HepG2 (cell line): ENCODE data around the gene PRKAR1A. TPM values are rescaled to one million over a fixed set of nuclear protein-coding genes. Genes with fewer than 3 reads are reported as not detected.

Experiments
- CAMTA2 ChIP-seq: sonication (generic); formaldehyde crosslinking; IDR thresholded peaks from 2 replicates; pipeline ENCODE4 v1.4.0; 2020; ENCODE audit warnings: mild to moderate bottlenecking, missing genetic modification reagents, borderline replicate concordance
- CCAR2 ChIP-seq: fragments of 200-400 bp; formaldehyde crosslinking; optimal IDR thresholded peaks from 2 replicates; pipeline ENCODE3; 2018; ENCODE audit warnings: low read depth, mild to moderate bottlenecking, low read length, moderate library complexity
- HOXD1 ChIP-seq: sonication (generic); formaldehyde crosslinking; IDR thresholded peaks from 2 replicates; pipeline ENCODE4 v1.5.0; 2020; ENCODE audit warnings: missing genetic modification reagents
- RCOR2 ChIP-seq: IDR thresholded peaks from 2 replicates; pipeline ENCODE4 v1.6.1; 2016; ENCODE audit warnings: missing biosample characterization, missing genetic modification reagents
- STAG1 ChIP-seq: sonication (generic); formaldehyde crosslinking; IDR thresholded peaks from 2 replicates; pipeline ENCODE4 v1.4.0; 2020; ENCODE audit warnings: missing genetic modification reagents
- TAF1 ChIP-seq: sonication (generic); formaldehyde crosslinking; IDR thresholded peaks from 2 replicates; pipeline ENCODE4 v1.4.0; 2020; ENCODE audit warnings: missing genetic modification reagents
- TOPORS ChIP-seq: sonication (generic); formaldehyde crosslinking; IDR thresholded peaks from 2 replicates; pipeline ENCODE4 v1.8.0; 2023; ENCODE audit warnings: mild to moderate bottlenecking, missing genetic modification reagents
- YEATS2 ChIP-seq: sonication (generic); formaldehyde crosslinking; IDR thresholded peaks from 2 replicates; pipeline ENCODE4 v1.4.0; 2020; ENCODE audit warnings: missing genetic modification reagents, borderline replicate concordance
- ZNF558 ChIP-seq: sonication (generic); formaldehyde crosslinking; IDR thresholded peaks from 2 replicates; pipeline ENCODE4 v1.9.0; 2022; ENCODE audit warnings: mild to moderate bottlenecking, missing genetic modification reagents, borderline replicate concordance
- ZNF569 ChIP-seq: sonication (generic); formaldehyde crosslinking; IDR thresholded peaks from 2 replicates; pipeline ENCODE4 v1.5.0; 2020; ENCODE audit warnings: mild to moderate bottlenecking, missing genetic modification reagents, moderate library complexity, borderline replicate concordance
- ZNF788 ChIP-seq: sonication (generic); formaldehyde crosslinking; IDR thresholded peaks from 2 replicates; pipeline ENCODE4 v1.5.0; 2020; ENCODE audit warnings: mild to moderate bottlenecking, missing genetic modification reagents, borderline replicate concordance
- ZNF792 ChIP-seq: IDR thresholded peaks from 2 replicates; pipeline ENCODE4 v1.6.1; 2016
- polyA plus RNA-seq, 8 experiments: library from polyadenylated mRNA; depleted of rRNA in 3 of 8; stranded (reverse) in 7 of 8; unstranded in 1 of 8; fragments of >200 nt; fragmentation: Illumina TruSeq in 4 of 8; extraction: Trizol in 4 of 8; gene quantifications; 2 replicates each; pipeline versions ENCODE4 v1.2.1 to v1.2.3, GENCODE V29; 2011 to 2016; ENCODE audit warnings: low read depth in 4 of 8, missing spikeins in 1 of 8, mixed read lengths in 1 of 8; ENCODE audit not compliant: insufficient read depth in 1 of 8
- total RNA-seq, 5 experiments: library from RNA; depleted of rRNA; stranded (reverse); fragments of >200 nt; fragmentation: Illumina TruSeq; extraction: Trizol; gene quantifications; 2 replicates each; pipeline ENCODE4 v1.2.3, GENCODE V29; 2016; ENCODE audit warnings: low read depth in 1 of 5
- TF ChIP-seq, protein P1 (sequence below): sonication (generic); formaldehyde crosslinking; IDR thresholded peaks from 2 replicates; pipeline ENCODE4 v1.5.0; 2020; ENCODE audit warnings: missing genetic modification reagents
- TF ChIP-seq, protein P2 (sequence below): sonication (generic); formaldehyde crosslinking; IDR thresholded peaks from 2 replicates; pipeline ENCODE4 v1.4.0; 2020; ENCODE audit warnings: mild to moderate bottlenecking, missing genetic modification reagents, borderline replicate concordance
- TF ChIP-seq, protein P3 (sequence below): sonication (generic); formaldehyde crosslinking; IDR thresholded peaks from 2 replicates; pipeline ENCODE4 v1.4.0; 2020; ENCODE audit warnings: missing genetic modification reagents, borderline replicate concordance
- TF ChIP-seq, protein P4 (sequence below): sonication (generic); formaldehyde crosslinking; IDR thresholded peaks from 2 replicates; pipeline ENCODE4 v1.4.0; 2020; ENCODE audit warnings: missing genetic modification reagents

PRKAR1A gene
- total and polyA plus RNA-seq, 2 of the 13 experiments (the other 11 are each of a cell fraction or from before 2014, with no cell fraction given), result 265 to 266 TPM

DNA sequence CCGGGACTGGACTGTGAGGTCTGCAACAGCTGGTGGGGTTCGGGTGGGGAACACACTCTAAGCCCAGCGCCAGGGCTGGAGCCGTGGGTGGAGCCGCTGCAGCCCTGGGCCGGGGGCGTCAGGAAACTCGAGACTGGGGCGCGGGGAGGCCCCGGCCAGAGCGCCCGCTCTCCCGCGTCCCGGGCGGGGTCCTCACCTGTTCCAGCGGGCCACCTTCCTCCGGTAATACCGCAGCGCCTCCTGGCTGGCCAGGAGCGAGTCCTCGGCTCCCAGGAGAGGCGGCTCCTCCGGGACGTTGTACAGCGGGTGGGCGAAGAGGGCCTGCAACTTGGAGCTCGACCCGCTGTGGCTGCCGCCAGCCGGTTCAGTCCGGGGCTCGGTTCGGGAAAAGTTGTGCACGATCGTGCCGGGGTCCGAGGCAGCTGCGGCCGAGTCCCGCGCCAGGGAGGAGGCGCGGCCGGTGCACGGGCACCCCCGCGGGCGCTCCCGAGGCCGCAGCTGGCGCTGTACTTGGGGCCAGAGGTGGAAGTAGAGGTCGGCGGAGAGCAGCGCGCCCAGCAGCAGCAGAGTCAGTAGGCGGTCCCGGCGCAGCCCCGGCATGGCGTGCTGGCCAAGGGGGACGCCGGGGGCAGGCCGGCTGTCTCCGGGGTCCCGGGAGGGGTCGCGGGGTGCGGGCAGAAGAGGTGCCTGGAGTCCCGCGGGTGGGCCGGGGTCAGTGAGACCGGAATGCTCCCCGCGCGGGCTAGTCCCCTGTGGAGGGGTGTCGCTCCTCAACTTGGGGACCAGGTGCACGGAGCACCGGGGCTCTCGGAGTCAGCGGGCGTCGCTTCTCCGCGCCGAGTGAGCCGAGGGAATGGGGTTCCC lies 88.1 kb downstream of the PRKAR1A start (continued):
- TF ChIP-seq, protein P1, sequence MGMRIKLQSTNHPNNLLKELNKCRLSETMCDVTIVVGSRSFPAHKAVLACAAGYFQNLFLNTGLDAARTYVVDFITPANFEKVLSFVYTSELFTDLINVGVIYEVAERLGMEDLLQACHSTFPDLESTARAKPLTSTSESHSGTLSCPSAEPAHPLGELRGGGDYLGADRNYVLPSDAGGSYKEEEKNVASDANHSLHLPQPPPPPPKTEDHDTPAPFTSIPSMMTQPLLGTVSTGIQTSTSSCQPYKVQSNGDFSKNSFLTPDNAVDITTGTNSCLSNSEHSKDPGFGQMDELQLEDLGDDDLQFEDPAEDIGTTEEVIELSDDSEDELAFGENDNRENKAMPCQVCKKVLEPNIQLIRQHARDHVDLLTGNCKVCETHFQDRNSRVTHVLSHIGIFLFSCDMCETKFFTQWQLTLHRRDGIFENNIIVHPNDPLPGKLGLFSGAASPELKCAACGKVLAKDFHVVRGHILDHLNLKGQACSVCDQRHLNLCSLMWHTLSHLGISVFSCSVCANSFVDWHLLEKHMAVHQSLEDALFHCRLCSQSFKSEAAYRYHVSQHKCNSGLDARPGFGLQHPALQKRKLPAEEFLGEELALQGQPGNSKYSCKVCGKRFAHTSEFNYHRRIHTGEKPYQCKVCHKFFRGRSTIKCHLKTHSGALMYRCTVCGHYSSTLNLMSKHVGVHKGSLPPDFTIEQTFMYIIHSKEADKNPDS (CRISPR knock-in tag), result no peak
- TF ChIP-seq YEATS2 (no peak), ZNF788 (no peak), HOXD1 (CRISPR knock-in tag) (peak; percentile 93), RCOR2 (CRISPR knock-in tag) (no peak), CAMTA2 (0 out of 2 replicates have a peak, but pooled peaks have one; percentile 89), ZNF569 (no peak), TOPORS (CRISPR knock-in tag) (peak; percentile 69), ZNF558 (CRISPR knock-in tag) (no peak), STAG1 (CRISPR knock-in tag) (peak; percentile 80), TAF1 (peak; percentile 60; the same call in 1 of the 2 replicates), CCAR2 (no peak), ZNF792 (peak; percentile 45; the same call in 1 of the 2 replicates)
- TF ChIP-seq, protein P2, sequence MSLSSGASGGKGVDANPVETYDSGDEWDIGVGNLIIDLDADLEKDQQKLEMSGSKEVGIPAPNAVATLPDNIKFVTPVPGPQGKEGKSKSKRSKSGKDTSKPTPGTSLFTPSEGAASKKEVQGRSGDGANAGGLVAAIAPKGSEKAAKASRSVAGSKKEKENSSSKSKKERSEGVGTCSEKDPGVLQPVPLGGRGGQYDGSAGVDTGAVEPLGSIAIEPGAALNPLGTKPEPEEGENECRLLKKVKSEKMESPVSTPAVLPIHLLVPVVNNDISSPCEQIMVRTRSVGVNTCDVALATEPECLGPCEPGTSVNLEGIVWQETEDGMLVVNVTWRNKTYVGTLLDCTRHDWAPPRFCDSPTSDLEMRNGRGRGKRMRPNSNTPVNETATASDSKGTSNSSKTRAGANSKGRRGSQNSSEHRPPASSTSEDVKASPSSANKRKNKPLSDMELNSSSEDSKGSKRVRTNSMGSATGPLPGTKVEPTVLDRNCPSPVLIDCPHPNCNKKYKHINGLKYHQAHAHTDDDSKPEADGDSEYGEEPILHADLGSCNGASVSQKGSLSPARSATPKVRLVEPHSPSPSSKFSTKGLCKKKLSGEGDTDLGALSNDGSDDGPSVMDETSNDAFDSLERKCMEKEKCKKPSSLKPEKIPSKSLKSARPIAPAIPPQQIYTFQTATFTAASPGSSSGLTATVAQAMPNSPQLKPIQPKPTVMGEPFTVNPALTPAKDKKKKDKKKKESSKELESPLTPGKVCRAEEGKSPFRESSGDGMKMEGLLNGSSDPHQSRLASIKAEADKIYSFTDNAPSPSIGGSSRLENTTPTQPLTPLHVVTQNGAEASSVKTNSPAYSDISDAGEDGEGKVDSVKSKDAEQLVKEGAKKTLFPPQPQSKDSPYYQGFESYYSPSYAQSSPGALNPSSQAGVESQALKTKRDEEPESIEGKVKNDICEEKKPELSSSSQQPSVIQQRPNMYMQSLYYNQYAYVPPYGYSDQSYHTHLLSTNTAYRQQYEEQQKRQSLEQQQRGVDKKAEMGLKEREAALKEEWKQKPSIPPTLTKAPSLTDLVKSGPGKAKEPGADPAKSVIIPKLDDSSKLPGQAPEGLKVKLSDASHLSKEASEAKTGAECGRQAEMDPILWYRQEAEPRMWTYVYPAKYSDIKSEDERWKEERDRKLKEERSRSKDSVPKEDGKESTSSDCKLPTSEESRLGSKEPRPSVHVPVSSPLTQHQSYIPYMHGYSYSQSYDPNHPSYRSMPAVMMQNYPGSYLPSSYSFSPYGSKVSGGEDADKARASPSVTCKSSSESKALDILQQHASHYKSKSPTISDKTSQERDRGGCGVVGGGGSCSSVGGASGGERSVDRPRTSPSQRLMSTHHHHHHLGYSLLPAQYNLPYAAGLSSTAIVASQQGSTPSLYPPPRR (CRISPR knock-in tag), result peak; percentile 52; the same call in 1 of the 2 replicates
- TF ChIP-seq, protein P3, sequence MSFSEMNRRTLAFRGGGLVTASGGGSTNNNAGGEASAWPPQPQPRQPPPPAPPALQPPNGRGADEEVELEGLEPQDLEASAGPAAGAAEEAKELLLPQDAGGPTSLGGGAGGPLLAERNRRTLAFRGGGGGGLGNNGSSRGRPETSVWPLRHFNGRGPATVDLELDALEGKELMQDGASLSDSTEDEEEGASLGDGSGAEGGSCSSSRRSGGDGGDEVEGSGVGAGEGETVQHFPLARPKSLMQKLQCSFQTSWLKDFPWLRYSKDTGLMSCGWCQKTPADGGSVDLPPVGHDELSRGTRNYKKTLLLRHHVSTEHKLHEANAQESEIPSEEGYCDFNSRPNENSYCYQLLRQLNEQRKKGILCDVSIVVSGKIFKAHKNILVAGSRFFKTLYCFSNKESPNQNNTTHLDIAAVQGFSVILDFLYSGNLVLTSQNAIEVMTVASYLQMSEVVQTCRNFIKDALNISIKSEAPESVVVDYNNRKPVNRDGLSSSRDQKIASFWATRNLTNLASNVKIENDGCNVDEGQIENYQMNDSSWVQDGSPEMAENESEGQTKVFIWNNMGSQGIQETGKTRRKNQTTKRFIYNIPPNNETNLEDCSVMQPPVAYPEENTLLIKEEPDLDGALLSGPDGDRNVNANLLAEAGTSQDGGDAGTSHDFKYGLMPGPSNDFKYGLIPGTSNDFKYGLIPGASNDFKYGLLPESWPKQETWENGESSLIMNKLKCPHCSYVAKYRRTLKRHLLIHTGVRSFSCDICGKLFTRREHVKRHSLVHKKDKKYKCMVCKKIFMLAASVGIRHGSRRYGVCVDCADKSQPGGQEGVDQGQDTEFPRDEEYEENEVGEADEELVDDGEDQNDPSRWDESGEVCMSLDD (CRISPR knock-in tag), result peak; percentile 1
- TF ChIP-seq, protein P4, sequence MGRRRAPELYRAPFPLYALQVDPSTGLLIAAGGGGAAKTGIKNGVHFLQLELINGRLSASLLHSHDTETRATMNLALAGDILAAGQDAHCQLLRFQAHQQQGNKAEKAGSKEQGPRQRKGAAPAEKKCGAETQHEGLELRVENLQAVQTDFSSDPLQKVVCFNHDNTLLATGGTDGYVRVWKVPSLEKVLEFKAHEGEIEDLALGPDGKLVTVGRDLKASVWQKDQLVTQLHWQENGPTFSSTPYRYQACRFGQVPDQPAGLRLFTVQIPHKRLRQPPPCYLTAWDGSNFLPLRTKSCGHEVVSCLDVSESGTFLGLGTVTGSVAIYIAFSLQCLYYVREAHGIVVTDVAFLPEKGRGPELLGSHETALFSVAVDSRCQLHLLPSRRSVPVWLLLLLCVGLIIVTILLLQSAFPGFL (CRISPR knock-in tag), result peak; percentile 83; the same call in 1 of the 2 replicates
